AG04450 (cell line): ENCODE measurements around the gene AK1. TPM values are rescaled to one million over a fixed set of nuclear protein-coding genes. Genes with fewer than 3 reads are reported as not detected.

ENCODE experiments used
- CTCF ChIA-PET: fragments of 300-600, 350-600 bp; formaldehyde crosslinking; extraction: SDS; loops from one replicate; lab custom pipeline; 2022; ENCODE audit warnings: antibody characterized with exemption, inconsistent platforms; lab: Charles Lee
- POLR2A ChIA-PET: fragments of 350-600 bp; formaldehyde crosslinking; extraction: SDS; loops from one replicate; lab custom pipeline; 2021; ENCODE audit warnings: antibody characterized with exemption, inconsistent platforms; lab: Yijun Ruan, JAX
- DNase-seq: peaks from one replicate; pipeline ENCODE4 v3.0.0-alpha.2; 2011; ENCODE audit warnings: low read depth, low spot score
- H3K27ac ChIP-seq: one replicate; pipeline ENCODE4 v1.5.1; 2012; ENCODE audit warnings: low read depth, low read length, control low read depth
- H3K27me3 ChIP-seq: one replicate; pipeline ENCODE4 v1.6.0; 2012; ENCODE audit warnings: low read length; ENCODE audit not compliant: control insufficient read depth, insufficient read depth
- H3K4me3 ChIP-seq: 2 replicates; pipeline ENCODE4 v1.5.1; 2011; ENCODE audit warnings: mild to moderate bottlenecking, low read depth, low read length, control low read depth
- H3K9me3 ChIP-seq: 2 replicates; pipeline ENCODE4 v1.5.1; 2012; ENCODE audit warnings: low read length; ENCODE audit not compliant: control insufficient read depth, insufficient read depth
- CTCF ChIP-seq: IDR thresholded peaks from 2 replicates; pipeline ENCODE4 v1.5.1; 2011; ENCODE audit warnings: low read depth, low read length, control low read depth, inconsistent platforms
- polyA plus RNA-seq: library from polyadenylated mRNA; depleted of rRNA; stranded (reverse); fragments of >200 nt; gene quantifications from 2 replicates; pipeline ENCODE4 v1.2.3, GENCODE V29; 2011

The AK1 gene
- polyA plus RNA-seq, 1 experiment, result 75.9 TPM

GRCh38 chr9:127853312-127854183 is 23.9 kb downstream of the AK1 start:
- ChIA-PET CTCF (interaction anchor here (0.9 to 2.6 kb wide), 5 partner anchors 16 to 119 kb away, joined by 4 to 11 read pairs (median 5); partner anchors contain the start of gene TOR2A), POLR2A (interaction anchor here (0.5 to 2.4 kb wide), 11 partner anchors 15 to 102 kb away, joined by 3 to 10 read pairs (median 5); partner anchors contain the start of gene FPGS)
- peak overlapping the region; percentile 79 for H3K4me3 ChIP-seq
- TF ChIP-seq CTCF, result no peak
- H3K27me3 ChIP-seq, result no peaks in the 10 kb centered on the region
- DNase-seq, result no peak
- peak overlapping the region; percentile 86 for H3K27ac ChIP-seq
- peaks cover 22% of the 10 kb centered on the region for H3K9me3 ChIP-seq

GRCh38 chr9:127852829-127853228 is 24.6 kb downstream of the AK1 start:
- DNase-seq, result no peak
- H3K27ac ChIP-seq, result no peak overlapping the region

GRCh38 chr9:127850286-127850830 is 27.1 kb downstream of the AK1 start:
- ChIA-PET CTCF (interaction anchor here (0.6 kb wide), 1 partner anchor 19 kb away, joined by 3 read pairs; no protein-coding TSS in a partner anchor), POLR2A (no interaction called here)

More at GRCh38 chr9:127852829-127853228, 24.6 kb downstream of the AK1 start:
- POLR2A ChIA-PET, result interaction anchor here (1.2 to 2.4 kb wide), 3 partner anchors 14 to 25 kb away, joined by 3 to 9 read pairs (median 6); no protein-coding TSS in a partner anchor
- peaks cover 22% of the 10 kb centered on the region for H3K9me3 ChIP-seq
- CTCF ChIA-PET, result interaction anchor here (0.9 to 1.4 kb wide), 3 partner anchors 17 to 118 kb away, joined by 4 to 5 read pairs (median 4); partner anchors contain the start of genes CDK9 and TOR2A
- no peak for TF ChIP-seq CTCF
- H3K4me3 ChIP-seq, result peak overlapping the region; percentile 79
- H3K27me3 ChIP-seq, result no peaks in the 10 kb centered on the region

GRCh38 chr9:127848756-127849504 is 28.5 kb downstream of the AK1 start:
- CTCF ChIA-PET, result interaction anchor here (0.6 kb wide), 1 partner anchor 10 kb away, joined by 6 read pairs; no protein-coding TSS in a partner anchor
- DNase-seq, result no peak
- Histone ChIP-seq H3K27ac (no peak overlapping the region), H3K27me3 (no peaks in the 10 kb centered on the region), H3K4me3 (no peak overlapping the region), H3K9me3 (peaks cover 25% of the 10 kb centered on the region)
- no peak for TF ChIP-seq CTCF
- POLR2A ChIA-PET, result interaction anchor here (0.6 kb wide), 1 partner anchor 25 kb away, joined by 4 read pairs; no protein-coding TSS in a partner anchor

More at GRCh38 chr9:127850286-127850830, 27.1 kb downstream of the AK1 start:
- Histone ChIP-seq H3K4me3 (no peak overlapping the region), H3K9me3 (peaks cover 25% of the 10 kb centered on the region), H3K27ac (no peak overlapping the region), H3K27me3 (no peaks in the 10 kb centered on the region)
- no peak for TF ChIP-seq CTCF
- no peak for DNase-seq
